Tibial nerve (tissue), 4 donors: ENCODE data around the gene INKA2. TPM values are rescaled to one million over a fixed set of nuclear protein-coding genes. Genes with fewer than 3 reads are reported as not detected.

Experiments
- DNase-seq, 2 donors: peaks; one replicate each; pipeline ENCODE4 v3.0.0-alpha.2; 2019; ENCODE audit warnings: low spot score in 2 of 2
- H3K27ac ChIP-seq, 4 donors: fragments of 200-600 bp; sonication (generic) in 3 of 4; one replicate each; pipeline ENCODE4 v1.5.1; 2017 to 2019; ENCODE audit warnings: mild to moderate bottlenecking in 1 of 4
- H3K27me3 ChIP-seq, 2 donors: fragments of 200-600 bp; sonication (generic) in 1 of 2; one replicate each; pipeline versions ENCODE4 v1.5.1 to v1.6.0; 2017 to 2019
- H3K36me3 ChIP-seq, 3 donors: fragments of 200-600 bp; sonication (generic); one replicate each; pipeline ENCODE4 v1.5.1; 2018 to 2019
- H3K4me1 ChIP-seq, 4 donors: fragments of 200-600 bp; sonication (generic) in 3 of 4; one replicate each; pipeline ENCODE4 v1.5.1; 2017 to 2019
- H3K4me3 ChIP-seq, 4 donors: fragments of 200-600 bp; sonication (generic) in 3 of 4; one replicate each; pipeline ENCODE4 v1.5.1; 2017 to 2019; ENCODE audit warnings: mild to moderate bottlenecking in 1 of 4, moderate library complexity in 1 of 4
- H3K9me3 ChIP-seq, 4 donors: fragments of 200-600 bp; sonication (generic) in 3 of 4; one replicate each; pipeline ENCODE4 v1.5.1; 2017 to 2019
- EP300 ChIP-seq, 2 donors: sonication (generic); formaldehyde crosslinking; IDR thresholded peaks; one replicate each; pipeline ENCODE4 v1.6.1; 2017; ENCODE audit warnings: antibody characterized with exemption in 2 of 2, mild to moderate bottlenecking in 1 of 2
- POLR2A ChIP-seq, 2 donors: fragments of 450-650 bp; IDR thresholded peaks; one replicate each; pipeline ENCODE4 v1.6.1; 2017; ENCODE audit warnings: antibody characterized with exemption in 2 of 2, mild to moderate bottlenecking in 2 of 2, moderate library complexity in 2 of 2
- WGBS, 2 donors: methylation state at CpG; one replicate each; pipeline ENCODE4 v1.1.5; 2018; 5-methylcytosine and 5-hydroxymethylcytosine counted together
- total RNA-seq, 4 donors: library from RNA; depleted of rRNA; stranded (reverse); fragments of >200 nt; gene quantifications; one replicate each; pipeline ENCODE4 v1.1.0, GENCODE V29; 2016
- TF ChIP-seq, protein P1 (sequence below), 5 experiments: fragments of 200-600 bp in 3 of 5; fragments of 450-650 bp in 2 of 5; sonication (generic) in 3 of 5; IDR thresholded peaks; one replicate each; pipeline ENCODE4 v1.5.1; 2016 to 2019; ENCODE audit warnings: antibody characterized with exemption in 5 of 5, mild to moderate bottlenecking in 3 of 5, moderate library complexity in 2 of 5

INKA2 gene
- total RNA-seq, 4 donors from 2014 or later: 6.3 to 11.8 (median 7.9) TPM

- Histone ChIP-seq H3K4me3 (no peak overlapping the region), H3K4me1 (peaks cover 0 to 100% (median 65%) of the 10 kb centered on the region in 4 donors), H3K36me3 (no peaks in the 10 kb centered on the region), H3K27me3 (no peaks in the 10 kb centered on the region), H3K27ac (peak overlapping the region; percentile 39 to 93 (median 78)), H3K9me3 (no peaks in the 10 kb centered on the region)
- WGBS, 2 donors: 41 to 47% methylated on average over 5 of the region's 5 CpGs
- TF ChIP-seq EP300 (IDR thresholded peaks at IDR 0.05) (no peak), POLR2A (IDR thresholded peaks at IDR 0.05) (no peak)
- TF ChIP-seq, protein P1, sequence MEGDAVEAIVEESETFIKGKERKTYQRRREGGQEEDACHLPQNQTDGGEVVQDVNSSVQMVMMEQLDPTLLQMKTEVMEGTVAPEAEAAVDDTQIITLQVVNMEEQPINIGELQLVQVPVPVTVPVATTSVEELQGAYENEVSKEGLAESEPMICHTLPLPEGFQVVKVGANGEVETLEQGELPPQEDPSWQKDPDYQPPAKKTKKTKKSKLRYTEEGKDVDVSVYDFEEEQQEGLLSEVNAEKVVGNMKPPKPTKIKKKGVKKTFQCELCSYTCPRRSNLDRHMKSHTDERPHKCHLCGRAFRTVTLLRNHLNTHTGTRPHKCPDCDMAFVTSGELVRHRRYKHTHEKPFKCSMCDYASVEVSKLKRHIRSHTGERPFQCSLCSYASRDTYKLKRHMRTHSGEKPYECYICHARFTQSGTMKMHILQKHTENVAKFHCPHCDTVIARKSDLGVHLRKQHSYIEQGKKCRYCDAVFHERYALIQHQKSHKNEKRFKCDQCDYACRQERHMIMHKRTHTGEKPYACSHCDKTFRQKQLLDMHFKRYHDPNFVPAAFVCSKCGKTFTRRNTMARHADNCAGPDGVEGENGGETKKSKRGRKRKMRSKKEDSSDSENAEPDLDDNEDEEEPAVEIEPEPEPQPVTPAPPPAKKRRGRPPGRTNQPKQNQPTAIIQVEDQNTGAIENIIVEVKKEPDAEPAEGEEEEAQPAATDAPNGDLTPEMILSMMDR (IDR thresholded peaks at IDR 0.05): no peak
- DNase-seq: peak in 1 of 2 donors; percentile 23
Observed at GRCh38 chr1:111733992-111734341, 5.2 kb downstream of the INKA2 start.

DNA sequence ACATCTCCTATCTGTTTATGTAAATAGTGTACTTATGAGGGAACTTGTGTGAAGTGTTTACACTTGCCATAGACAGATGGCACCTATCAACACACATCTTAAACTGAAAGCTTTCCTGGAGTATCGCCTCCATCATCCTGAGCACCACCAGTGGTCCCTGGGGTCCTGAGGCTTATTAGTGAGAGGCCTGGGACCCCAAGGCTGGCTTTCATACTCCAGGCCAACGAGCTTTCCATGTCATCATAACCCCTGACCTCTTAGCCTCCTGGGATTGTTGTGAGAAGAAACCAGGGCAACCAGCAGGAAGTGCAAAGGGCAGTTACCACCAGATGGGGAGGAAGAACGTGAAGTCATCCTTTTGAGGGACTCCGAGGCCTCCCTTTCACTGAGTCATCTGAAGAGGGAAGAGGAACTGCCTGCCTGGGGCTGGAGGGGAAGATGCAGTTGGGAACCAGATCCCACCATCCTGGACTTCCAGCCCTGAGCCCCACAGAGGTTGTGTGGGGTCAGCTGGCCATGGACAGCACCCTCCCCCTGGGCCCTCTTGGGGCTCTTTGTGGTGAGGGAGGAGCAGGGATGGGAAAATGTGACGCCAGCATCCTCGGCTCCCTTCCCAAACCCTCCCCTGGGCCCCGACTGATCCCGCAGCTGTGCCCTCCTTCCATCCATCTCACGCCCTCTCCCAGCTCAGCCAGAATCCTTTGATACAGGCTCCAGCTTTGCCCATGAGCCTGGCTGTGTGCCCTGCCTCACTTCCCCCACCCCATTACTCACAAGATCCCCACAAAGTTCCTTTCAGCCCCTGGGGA is 5.8 kb downstream of the INKA2 start:
- WGBS, 2 donors: 20 to 34% methylated on average over 9 of the region's 9 CpGs
- no peaks in the 10 kb centered on the region for H3K9me3 ChIP-seq
- H3K4me3 ChIP-seq: no peak overlapping the region
- H3K27ac ChIP-seq: peak overlapping the region in 3 of 4 donors; percentile 71 to 93 (median 85)
- TF ChIP-seq POLR2A (IDR thresholded peaks at IDR 0.05) (no peak), EP300 (IDR thresholded peaks at IDR 0.05) (peak in 1 of 2 donors; percentile 52)
- no peaks in the 10 kb centered on the region for H3K27me3 ChIP-seq
- H3K36me3 ChIP-seq: no peaks in the 10 kb centered on the region
- peaks cover 0 to 97% (median 64%) of the 10 kb centered on the region in 4 donors for H3K4me1 ChIP-seq
- DNase-seq: peak in 1 of 2 donors; percentile 26

GRCh38 chr1:111732718-111733117 is 6.5 kb downstream of the INKA2 start:
- H3K27ac ChIP-seq: peak overlapping the region in 3 of 4 donors; percentile 71 to 93 (median 85)
- no peak for DNase-seq
- H3K4me1 ChIP-seq: peaks cover 0 to 91% (median 57%) of the 10 kb centered on the region in 4 donors

GRCh38 chr1:111731956-111732355 is 7.2 kb downstream of the INKA2 start:
- WGBS, 2 donors: 68 to 79% methylated on average over 6 of the region's 6 CpGs
- peaks cover 0 to 83% (median 50%) of the 10 kb centered on the region in 4 donors for H3K4me1 ChIP-seq
- no peak overlapping the region for H3K4me3 ChIP-seq
- peak overlapping the region in 3 of 4 donors; percentile 48 to 93 (median 85) for H3K27ac ChIP-seq
- no peaks in the 10 kb centered on the region for H3K27me3 ChIP-seq
- H3K36me3 ChIP-seq: peaks cover 0 to 7% (median 0%) of the 10 kb centered on the region in 3 donors
- H3K9me3 ChIP-seq: no peaks in the 10 kb centered on the region
- no peak for DNase-seq
- TF ChIP-seq, protein P1 (IDR thresholded peaks at IDR 0.05): no peak
- TF ChIP-seq EP300 (IDR thresholded peaks at IDR 0.05) (no peak), POLR2A (IDR thresholded peaks at IDR 0.05) (no peak)

More at GRCh38 chr1:111732718-111733117, 6.5 kb downstream of the INKA2 start:
- H3K27me3 ChIP-seq: no peaks in the 10 kb centered on the region
- TF ChIP-seq EP300 (IDR thresholded peaks at IDR 0.05) (no peak), POLR2A (IDR thresholded peaks at IDR 0.05) (no peak)
- TF ChIP-seq, protein P1 (IDR thresholded peaks at IDR 0.05): no peak
- no peak overlapping the region for H3K4me3 ChIP-seq
- 91 to 94% methylated on average over 7 of the region's 7 CpGs for WGBS, 2 donors
- no peaks in the 10 kb centered on the region for H3K9me3 ChIP-seq
- no peaks in the 10 kb centered on the region for H3K36me3 ChIP-seq

DNA sequence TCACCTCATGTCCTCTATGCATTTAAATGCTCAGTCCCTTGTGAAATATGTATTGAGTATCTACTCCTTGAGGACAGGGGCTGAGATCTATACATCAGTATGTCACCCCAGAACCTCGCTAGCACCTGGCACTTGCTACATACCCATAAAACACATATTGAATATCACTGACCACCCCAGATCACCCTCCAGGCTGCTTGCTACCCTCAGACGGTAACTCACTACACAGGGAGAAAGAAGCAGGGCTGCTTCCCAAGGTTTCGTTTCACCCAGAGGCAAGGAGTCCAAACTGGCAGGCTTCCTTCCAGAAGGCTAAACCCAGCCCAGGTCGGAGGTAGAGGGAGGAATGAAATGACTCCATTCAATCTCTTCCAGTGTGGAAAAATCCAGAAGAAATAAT is 8.5 kb downstream of the INKA2 start:
- TF ChIP-seq, protein P1 (IDR thresholded peaks at IDR 0.05): no peak
- TF ChIP-seq EP300 (IDR thresholded peaks at IDR 0.05): no peak
- H3K27ac ChIP-seq: peak overlapping the region in 3 of 4 donors; percentile 20 to 85 (median 77)
- 54 to 58% methylated on average over 4 of the region's 4 CpGs for WGBS, 2 donors
- no peak overlapping the region for H3K4me3 ChIP-seq
- no peaks in the 10 kb centered on the region for H3K27me3 ChIP-seq
- H3K9me3 ChIP-seq: no peaks in the 10 kb centered on the region
- peaks cover 0 to 15% (median 0%) of the 10 kb centered on the region in 3 donors for H3K36me3 ChIP-seq
- H3K4me1 ChIP-seq: peaks cover 0 to 70% (median 41%) of the 10 kb centered on the region in 4 donors
- DNase-seq: no peak
